Astrocyte (in vitro differentiated cells and primary cell): ENCODE measurements around the gene SRRM4.

Source experiments
- CTCF ChIP-seq: IDR thresholded peaks from 2 replicates; pipeline ENCODE4 v1.5.1; 2011; ENCODE audit warnings: low read depth, mild to moderate bottlenecking, inconsistent platforms, low read length, moderate library complexity; ENCODE audit not compliant: insufficient read depth
- EZH2 ChIP-seq: IDR thresholded peaks from 2 replicates; pipeline ENCODE4 v1.6.1; 2012; ENCODE audit warnings: mild to moderate bottlenecking, low read length, inconsistent platforms; ENCODE audit not compliant: insufficient read depth

- TF ChIP-seq CTCF, result no peak
- TF ChIP-seq EZH2, result no peak
These were observed 170.2 kb downstream of the SRRM4 start for GRCh38 chr12:119151445-119152026.
